SU-DHL-6 (cell line): Measurements from ENCODE around the gene LOX.
"Not testable (repeated sequence)": the region's sequence is repeated elsewhere in the genome, so short reads cannot be mapped to it uniquely, and the experiment has no call there.

Source experiments
- H2AFZ ChIP-seq: fragments of 200-600 bp; sonication (generic); 2 replicates; pipeline ENCODE4 v1.6.1; 2014; ENCODE audit warnings: low read depth, mild to moderate bottlenecking, moderate library complexity, mixed read lengths, antibody characterized with exemption, low read length; ENCODE audit not compliant: severe bottlenecking
- H3F3A ChIP-seq: fragments of 200-600 bp; shearing (Covaris generic); 2 replicates; pipeline ENCODE4 v1.6.0; 2016; ENCODE audit warnings: antibody characterized with exemption, mild to moderate bottlenecking; ENCODE audit not compliant: insufficient read depth
- H3K27ac ChIP-seq: fragments of 200-600 bp; sonication (generic); 2 replicates; pipeline ENCODE4 v1.5.1; 2016; ENCODE audit warnings: low read depth, mild to moderate bottlenecking, low read length, moderate library complexity, mixed read lengths
- H3K27me3 ChIP-seq: fragments of 200-600 bp; sonication (generic), shearing (Covaris generic); 2 replicates; pipeline ENCODE4 v1.6.0; 2014; ENCODE audit warnings: mild to moderate bottlenecking, low read length
- H3K36me3 ChIP-seq: fragments of 200-600 bp; sonication (generic); 2 replicates; pipeline ENCODE4 v1.6.1; 2014; ENCODE audit warnings: mild to moderate bottlenecking, low read length, mixed read lengths
- H3K4me2 ChIP-seq: fragments of 300-600, 200-600 bp; shearing (Covaris generic), sonication (generic); 2 replicates; pipeline ENCODE4 v1.6.0; 2014; ENCODE audit warnings: low read length, low read depth, mild to moderate bottlenecking; ENCODE audit not compliant: poor library complexity, severe bottlenecking
- H3K4me3 ChIP-seq: fragments of 200-600 bp; sonication (generic); 2 replicates; pipeline ENCODE4 v1.5.1; 2014; ENCODE audit warnings: antibody characterized with exemption, low read length, mild to moderate bottlenecking, mixed read lengths; ENCODE audit not compliant: insufficient read depth, poor library complexity, severe bottlenecking
- H3K79me2 ChIP-seq: fragments of 200-600 bp; sonication (generic); 2 replicates; pipeline ENCODE4 v1.6.1; 2014; ENCODE audit warnings: mild to moderate bottlenecking, low read length, moderate library complexity; ENCODE audit not compliant: insufficient read depth
- H3K9ac ChIP-seq: fragments of 200-600 bp; sonication (generic); 2 replicates; pipeline ENCODE4 v1.7.0; 2014; ENCODE audit warnings: mild to moderate bottlenecking, low read length
- H3K9me2 ChIP-seq: fragments of 200-600 bp; sonication (generic); replicated peaks from 2 replicates; pipeline ENCODE4 v1.6.1; 2014; ENCODE audit warnings: low read length; ENCODE audit not compliant: insufficient read depth
- H3K9me3 ChIP-seq: fragments of 200-600 bp; sonication (generic); 2 replicates; pipeline ENCODE4 v1.6.1; 2014; ENCODE audit warnings: low read length, mixed read lengths; ENCODE audit not compliant: insufficient read depth
- H4K20me1 ChIP-seq: fragments of 200-600 bp; sonication (generic); 2 replicates; pipeline ENCODE4 v1.6.1; 2014; ENCODE audit warnings: low read depth, mild to moderate bottlenecking, antibody characterized with exemption, low read length, moderate library complexity, mixed read lengths
- CTCF ChIP-seq: fragments of 200-600 bp; sonication (generic); IDR thresholded peaks from one replicate; pipeline ENCODE4 v1.5.1; 2017; ENCODE audit warnings: antibody characterized with exemption, mild to moderate bottlenecking, low read length, moderate library complexity; ENCODE audit not compliant: insufficient read depth, poor library complexity, severe bottlenecking
- EZH2phosphoT487 ChIP-seq: fragments of 200-600 bp; sonication (generic), shearing (Covaris generic); conservative IDR thresholded peaks from 2 replicates; pipeline ENCODE4 v1.6.1; 2018; ENCODE audit warnings: mild to moderate bottlenecking, antibody characterized with exemption, low read length, moderate library complexity, mixed read lengths

Gene LOX

DNA sequence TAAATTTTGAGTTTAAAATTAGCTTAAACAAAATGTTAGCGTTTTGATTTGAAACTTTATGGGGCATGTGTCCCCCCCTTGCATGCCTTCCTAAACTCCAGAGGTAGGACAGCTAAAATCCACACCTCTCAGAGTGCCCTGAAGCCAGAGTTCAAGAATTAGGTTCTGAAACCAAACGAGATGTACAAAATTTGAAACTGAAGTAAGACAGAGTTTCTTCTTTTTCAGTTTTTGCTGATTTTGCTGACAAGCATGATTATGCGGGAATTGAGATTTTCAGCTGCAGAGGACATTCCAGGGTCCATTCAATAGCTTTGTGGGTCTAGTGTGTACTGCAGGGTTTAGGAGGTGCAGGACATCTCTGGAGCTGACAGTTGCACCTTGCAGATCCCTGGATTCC, 17.1 kb upstream of the LOX start:
- no peaks in the 10 kb centered on the region for H3K36me3 ChIP-seq
- H2AFZ ChIP-seq: no peak overlapping the region
- TF ChIP-seq EZH2phosphoT487 (no peak), CTCF (no peak)
- no peak overlapping the region for H3K9ac ChIP-seq
- H3K9me2 ChIP-seq: no peaks in the 10 kb centered on the region
- no peaks in the 10 kb centered on the region for H3F3A ChIP-seq
- no peaks in the 10 kb centered on the region for H3K79me2 ChIP-seq
- H4K20me1 ChIP-seq: no peaks in the 10 kb centered on the region
- no peaks in the 10 kb centered on the region for H3K9me3 ChIP-seq
- no peaks in the 10 kb centered on the region for H3K27me3 ChIP-seq
- no peak overlapping the region for H3K4me3 ChIP-seq
- no peak overlapping the region for H3K27ac ChIP-seq
- no peak overlapping the region for H3K4me2 ChIP-seq

DNA sequence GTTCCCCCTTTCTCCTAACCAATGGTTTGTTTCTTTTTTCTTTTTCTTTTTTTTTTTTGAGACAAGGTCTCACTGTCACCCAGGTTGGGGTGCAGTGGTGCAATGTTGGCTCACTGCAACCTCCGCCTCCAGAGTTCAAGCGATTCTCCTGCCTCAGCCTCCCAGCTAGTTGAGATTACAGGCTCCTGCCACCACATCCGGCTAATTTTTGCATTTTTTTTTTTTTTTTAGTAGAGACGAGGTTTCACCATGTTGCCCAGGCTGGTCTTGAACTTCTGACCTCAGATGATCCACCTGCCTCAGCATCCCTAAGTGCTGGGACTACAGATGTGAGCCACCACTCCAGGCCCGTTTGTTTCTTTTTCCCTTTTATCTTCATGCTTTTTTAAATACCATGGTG, 16.2 kb upstream of the LOX start:
- not testable (repeated sequence) for H2AFZ ChIP-seq, H3K4me2 ChIP-seq, H3K27ac ChIP-seq, H3K4me3 ChIP-seq, H3K79me2 ChIP-seq, H3F3A ChIP-seq, H4K20me1 ChIP-seq, H3K27me3 ChIP-seq, H3K9ac ChIP-seq, H3K36me3 ChIP-seq, H3K9me2 ChIP-seq, H3K9me3 ChIP-seq

GRCh38 chr5:122093415-122094180, 15.5 kb upstream of the LOX start:
- H3K36me3 ChIP-seq: no peaks in the 10 kb centered on the region
- no peak overlapping the region for H3K4me3 ChIP-seq
- no peaks in the 10 kb centered on the region for H3K79me2 ChIP-seq
- H4K20me1 ChIP-seq: no peaks in the 10 kb centered on the region
- no peaks in the 10 kb centered on the region for H3K27me3 ChIP-seq
- H2AFZ ChIP-seq: no peak overlapping the region
- no peaks in the 10 kb centered on the region for H3K9me3 ChIP-seq
- no peaks in the 10 kb centered on the region for H3F3A ChIP-seq
- H3K27ac ChIP-seq: no peak overlapping the region
- TF ChIP-seq EZH2phosphoT487 (no peak), CTCF (no peak)
- no peaks in the 10 kb centered on the region for H3K9me2 ChIP-seq
- no peak overlapping the region for H3K9ac ChIP-seq
- no peak overlapping the region for H3K4me2 ChIP-seq

DNA sequence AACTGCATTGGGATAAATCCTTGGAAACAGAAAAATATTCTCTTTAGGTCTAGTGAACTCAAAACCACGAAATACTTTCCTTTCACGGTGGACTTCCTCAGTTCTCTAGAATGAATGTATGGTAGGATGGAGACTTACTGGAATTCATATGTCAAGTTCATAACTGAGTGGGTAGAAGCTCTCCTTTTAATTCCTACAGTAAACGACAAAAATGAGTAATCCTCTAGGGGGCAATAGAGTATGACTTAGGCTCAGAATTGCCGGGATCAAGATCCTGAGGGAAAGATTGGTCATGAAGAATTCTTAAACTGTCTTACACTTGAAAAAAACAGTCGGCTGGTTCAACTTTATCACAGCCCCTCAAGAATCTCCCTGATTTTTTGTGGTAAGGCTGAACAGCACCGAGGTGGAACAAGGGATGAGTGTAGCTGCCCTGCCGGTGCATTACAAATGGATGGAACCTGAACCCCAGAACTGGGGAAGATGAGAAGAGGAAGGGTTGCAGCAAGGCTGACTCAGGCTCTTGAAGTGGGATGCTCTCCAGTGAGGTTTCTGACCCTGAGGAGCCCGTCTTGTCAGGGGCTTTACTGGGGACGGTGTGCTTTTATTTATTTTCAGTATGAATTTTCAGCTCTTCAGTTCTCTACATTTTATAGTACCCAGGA, 14.0 kb upstream of the LOX start:
- Histone ChIP-seq H3K79me2 (no peaks in the 10 kb centered on the region), H2AFZ (no peak overlapping the region), H3F3A (no peaks in the 10 kb centered on the region)

More for the DNA sequence above, 14.0 kb upstream of the LOX start:
- Histone ChIP-seq H3K27me3 (no peaks in the 10 kb centered on the region), H4K20me1 (no peaks in the 10 kb centered on the region), H3K27ac (no peak overlapping the region), H3K9me3 (no peaks in the 10 kb centered on the region), H3K4me2 (no peak overlapping the region), H3K9me2 (no peaks in the 10 kb centered on the region), H3K36me3 (no peaks in the 10 kb centered on the region), H3K4me3 (no peak overlapping the region), H3K9ac (no peak overlapping the region)
- TF ChIP-seq CTCF (no peak), EZH2phosphoT487 (no peak)
